VCaP (cell line): ENCODE measurements around the gene MIAT.

Source experiments
- H3K27ac ChIP-seq: fragments of 450-650 bp; 2 replicates; pipeline ENCODE4 v1.5.1; 2017
- TF ChIP-seq, protein P1 (sequence below): fragments of 450-650 bp; conservative IDR thresholded peaks from 2 replicates; pipeline ENCODE4 v1.5.1; 2017; ENCODE audit warnings: mild to moderate bottlenecking, moderate library complexity

Gene MIAT

DNA sequence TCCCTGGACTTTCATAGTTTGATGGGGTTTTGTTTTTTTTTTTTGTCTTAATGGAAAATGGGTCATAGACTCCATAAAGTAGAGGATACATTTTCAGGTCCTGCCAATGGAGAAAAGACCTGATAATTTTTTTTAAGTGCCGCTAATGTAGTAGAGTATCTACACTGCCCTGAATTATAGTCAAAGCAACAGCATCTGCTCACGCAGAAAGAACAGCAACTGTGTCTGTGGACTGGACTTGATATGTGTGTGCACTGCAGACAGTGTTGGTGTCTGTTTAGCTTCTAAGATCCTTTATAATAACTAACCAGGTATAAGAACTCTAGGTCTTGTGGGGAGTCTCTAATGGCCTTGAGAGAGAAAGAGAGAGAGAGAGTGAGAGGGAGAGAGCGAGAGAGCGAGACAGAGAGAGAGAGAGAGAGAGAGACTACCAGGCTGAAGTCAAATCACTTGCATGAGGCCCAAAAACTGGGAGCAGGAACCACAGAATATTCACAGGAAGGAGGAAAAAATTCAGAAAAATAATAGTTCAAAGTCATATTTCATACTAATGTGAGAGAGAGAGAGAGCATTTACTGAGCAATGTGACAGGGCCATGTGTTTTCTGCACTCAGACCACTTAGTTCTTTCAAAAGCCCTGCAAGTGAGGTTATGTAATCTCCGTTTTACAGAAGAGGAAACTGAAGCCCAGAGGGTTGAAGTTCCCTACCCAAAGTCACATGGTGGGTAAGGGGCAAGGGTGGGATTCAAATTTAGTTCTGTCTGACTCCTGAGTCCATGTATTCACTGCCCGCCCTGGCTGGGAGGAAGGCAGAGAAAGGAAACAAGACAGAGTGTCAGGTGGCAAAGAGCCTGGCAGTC is 8.6 kb upstream of the MIAT start:
- no peak overlapping the region for H3K27ac ChIP-seq
- TF ChIP-seq, protein P1, sequence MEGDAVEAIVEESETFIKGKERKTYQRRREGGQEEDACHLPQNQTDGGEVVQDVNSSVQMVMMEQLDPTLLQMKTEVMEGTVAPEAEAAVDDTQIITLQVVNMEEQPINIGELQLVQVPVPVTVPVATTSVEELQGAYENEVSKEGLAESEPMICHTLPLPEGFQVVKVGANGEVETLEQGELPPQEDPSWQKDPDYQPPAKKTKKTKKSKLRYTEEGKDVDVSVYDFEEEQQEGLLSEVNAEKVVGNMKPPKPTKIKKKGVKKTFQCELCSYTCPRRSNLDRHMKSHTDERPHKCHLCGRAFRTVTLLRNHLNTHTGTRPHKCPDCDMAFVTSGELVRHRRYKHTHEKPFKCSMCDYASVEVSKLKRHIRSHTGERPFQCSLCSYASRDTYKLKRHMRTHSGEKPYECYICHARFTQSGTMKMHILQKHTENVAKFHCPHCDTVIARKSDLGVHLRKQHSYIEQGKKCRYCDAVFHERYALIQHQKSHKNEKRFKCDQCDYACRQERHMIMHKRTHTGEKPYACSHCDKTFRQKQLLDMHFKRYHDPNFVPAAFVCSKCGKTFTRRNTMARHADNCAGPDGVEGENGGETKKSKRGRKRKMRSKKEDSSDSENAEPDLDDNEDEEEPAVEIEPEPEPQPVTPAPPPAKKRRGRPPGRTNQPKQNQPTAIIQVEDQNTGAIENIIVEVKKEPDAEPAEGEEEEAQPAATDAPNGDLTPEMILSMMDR, result no peak

DNA sequence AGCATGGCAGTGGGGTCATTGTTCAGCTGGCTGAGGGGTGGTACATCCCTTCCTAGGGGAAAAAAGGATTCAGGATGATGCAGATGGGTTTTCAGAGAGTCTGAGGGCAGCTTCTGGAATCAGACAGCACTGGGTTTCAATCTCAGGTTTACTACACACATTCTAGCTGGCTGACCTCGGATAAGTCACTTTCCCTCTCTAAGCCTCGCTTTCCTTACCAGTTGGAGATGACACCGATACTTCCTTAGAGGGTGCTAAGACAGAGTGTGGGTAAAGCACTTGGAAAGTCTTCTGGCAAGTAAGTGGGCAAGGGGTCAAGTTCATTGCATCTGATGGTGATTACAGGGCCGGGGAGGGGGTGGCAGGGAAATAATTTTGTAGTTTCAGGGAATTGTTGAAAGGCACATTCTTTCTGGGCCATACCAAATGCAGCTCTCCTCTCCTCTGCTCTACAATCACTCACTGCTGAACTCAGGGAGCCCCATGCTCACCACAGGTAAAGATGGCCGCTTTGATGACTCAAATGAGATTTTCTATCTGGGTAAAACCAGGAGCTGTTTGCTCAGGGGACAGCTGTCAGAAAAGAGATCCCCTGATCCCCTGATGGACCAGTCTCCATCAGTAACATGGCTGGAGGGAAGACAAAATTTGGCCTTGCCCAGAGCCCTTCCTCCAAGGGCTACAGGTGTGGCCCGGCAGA is 6.5 kb upstream of the MIAT start:
- TF ChIP-seq, protein P1, result no peak

DNA sequence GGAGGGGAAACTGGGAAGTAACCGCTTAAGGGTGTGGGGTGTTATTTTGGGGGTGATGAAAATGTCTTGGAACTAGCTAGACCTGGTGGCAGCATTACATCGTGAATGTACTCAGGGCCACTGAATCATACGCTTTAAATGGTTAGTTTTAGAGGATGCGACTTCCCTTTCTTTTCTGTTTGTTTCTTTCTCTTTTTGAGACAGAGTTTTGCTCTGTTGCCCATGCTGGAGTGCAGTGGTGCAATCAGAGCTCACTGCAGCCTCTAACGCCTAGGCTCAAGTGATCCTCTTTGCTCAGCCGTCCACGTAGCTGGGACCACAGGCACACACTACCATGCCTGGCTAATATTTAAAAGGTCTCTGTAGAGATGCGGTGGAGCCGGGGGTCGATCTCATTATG is 5.6 kb upstream of the MIAT start:
- no peak overlapping the region for H3K27ac ChIP-seq
- TF ChIP-seq, protein P1, result no peak

More for the DNA sequence above, 6.5 kb upstream of the MIAT start:
- no peak overlapping the region for H3K27ac ChIP-seq

DNA sequence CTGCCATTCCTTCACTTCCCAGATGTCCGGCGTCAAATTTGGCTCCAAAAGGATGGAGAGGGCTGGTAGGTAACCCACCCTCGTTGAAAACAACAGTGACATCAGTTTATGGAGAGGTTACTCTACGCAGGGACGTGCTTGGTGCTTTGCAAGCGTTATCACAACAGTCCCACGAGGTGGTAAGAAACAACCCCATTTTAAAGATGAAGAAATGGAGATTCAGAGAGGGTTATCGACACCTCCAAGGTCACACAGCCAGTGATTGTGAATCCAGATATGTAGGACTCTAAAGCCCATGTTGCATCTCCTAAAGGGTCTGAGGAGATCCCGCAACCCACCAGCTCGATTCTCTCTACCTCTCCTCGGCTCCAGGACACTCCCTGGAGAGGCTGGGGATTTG is 773 bp downstream of the MIAT start:
- TF ChIP-seq, protein P1, result no peak
- no peak overlapping the region for H3K27ac ChIP-seq

DNA sequence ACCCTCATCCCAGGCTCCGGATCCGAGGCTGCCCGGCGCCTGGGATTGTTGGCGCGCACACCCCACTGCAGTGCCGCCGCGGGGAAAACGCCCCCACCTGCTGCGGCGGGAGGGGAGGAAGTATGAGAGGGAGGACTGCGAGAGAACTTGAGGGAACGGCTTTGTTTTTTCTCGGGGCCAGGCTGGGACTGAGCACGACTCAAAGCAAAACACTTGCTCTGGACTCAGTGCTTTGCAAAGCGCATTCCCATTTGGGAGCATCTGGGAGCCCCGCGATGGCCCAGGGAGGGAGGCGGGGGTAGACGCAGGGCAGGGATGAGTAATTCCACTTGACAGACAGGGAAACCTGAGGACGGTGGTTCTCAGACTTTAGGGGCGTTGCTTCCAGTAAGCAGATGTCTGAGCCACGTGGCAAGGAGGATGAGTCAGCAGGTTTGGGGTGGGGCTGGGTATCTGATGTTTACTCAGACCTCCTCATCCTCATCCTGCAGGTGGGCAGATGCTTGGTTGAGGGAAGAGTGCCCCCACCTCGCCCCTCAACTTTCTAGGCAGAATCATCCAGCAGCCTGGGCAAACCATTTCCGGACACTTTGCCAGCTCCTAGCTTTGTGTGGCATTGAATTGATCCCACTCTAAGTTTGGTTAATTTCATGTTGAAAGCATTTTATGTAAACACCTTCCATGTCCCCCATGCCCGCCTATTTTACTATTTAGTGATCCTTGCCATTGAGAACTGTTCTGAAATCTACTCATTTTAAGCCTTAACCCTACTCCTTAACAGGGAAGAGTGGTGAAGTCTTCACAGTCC is 1.5 kb downstream of the MIAT start:
- H3K27ac ChIP-seq, result no peak overlapping the region
- TF ChIP-seq, protein P1, result no peak

DNA sequence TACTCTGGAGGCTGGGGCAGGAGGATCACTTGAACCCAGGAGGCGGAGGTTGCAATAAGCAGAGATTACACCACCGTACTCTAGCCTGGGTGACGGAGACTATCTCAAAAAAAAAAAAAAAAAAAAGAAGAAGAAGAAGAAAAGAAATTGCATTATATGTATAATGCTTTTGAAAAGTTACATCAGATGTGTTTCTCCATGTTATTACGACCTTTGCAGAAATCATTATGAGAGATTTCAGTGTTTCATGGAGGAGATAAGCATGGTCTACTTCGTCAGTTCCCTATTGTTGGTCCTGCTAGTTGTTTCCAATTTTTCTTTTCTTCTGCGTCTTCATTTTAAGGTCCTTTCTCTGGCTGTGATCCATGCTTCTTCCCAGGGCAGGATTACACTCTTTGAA is 3.0 kb downstream of the MIAT start:
- no peak overlapping the region for H3K27ac ChIP-seq
- TF ChIP-seq, protein P1, result no peak

DNA sequence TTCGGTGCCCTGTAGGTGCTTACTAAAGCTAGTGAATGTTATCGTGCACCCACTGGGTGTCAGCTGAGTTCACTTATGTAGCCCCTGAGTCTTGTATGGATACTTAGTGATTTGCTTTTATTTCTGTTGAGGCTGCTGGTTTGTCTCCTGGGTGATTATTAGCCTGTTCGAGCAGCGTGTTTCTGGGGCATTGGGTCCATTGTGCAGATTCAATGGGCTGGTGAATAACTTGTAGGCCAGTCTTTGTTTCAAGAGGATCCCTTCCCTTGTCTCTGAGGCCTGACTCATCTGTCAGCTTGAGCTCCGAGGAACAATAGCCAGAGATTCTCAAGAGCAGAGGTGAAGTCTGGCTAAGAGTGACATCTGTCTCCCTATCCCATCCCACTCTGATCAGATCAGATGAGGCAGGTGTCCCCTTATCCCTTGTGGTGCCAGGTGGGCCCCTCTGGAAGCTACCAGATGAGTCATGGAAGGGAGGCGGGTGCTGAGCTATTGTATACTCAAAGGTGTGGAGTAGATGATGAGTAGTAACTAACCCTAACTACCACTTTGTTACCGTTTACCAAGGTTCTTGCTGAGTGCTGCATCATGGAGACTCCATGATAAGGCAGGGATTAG is 3.7 kb downstream of the MIAT start:
- TF ChIP-seq, protein P1, result no peak
- no peak overlapping the region for H3K27ac ChIP-seq
